GM12801 (cell line): Measurements from ENCODE around the gene TTC29.

Source experiments
- CTCF ChIP-seq: IDR thresholded peaks from one replicate; pipeline ENCODE4 v1.5.1; 2011; ENCODE audit warnings: control low read depth; ENCODE audit not compliant: insufficient read length; ENCODE audit errors: extremely low read depth

TTC29 gene

GRCh38 chr4:146699910-146700309, 245.8 kb downstream of the TTC29 start:
- TF ChIP-seq CTCF: no peak

- no peak for TF ChIP-seq CTCF
Measured at GRCh38 chr4:146674829-146675570, 270.7 kb downstream of the TTC29 start.

GRCh38 chr4:146661367-146661766, 284.3 kb downstream of the TTC29 start:
- TF ChIP-seq CTCF: no peak
